Common myeloid progenitor, CD34-positive (primary cell): ENCODE measurements around the gene PWWP2A.
A peak's percentile ranks its signal among the peaks of the same experiment; 100 is the strongest.
"Not testable (repeated sequence)": the region's sequence is repeated elsewhere in the genome, so short reads cannot be mapped to it uniquely, and the experiment has no call there.

ENCODE experiments used
- CTCF ChIA-PET: fragments of 350-600 bp; sonication (Branson Sonifier 250); formaldehyde crosslinking; loops from one replicate; lab custom pipeline; 2021; ENCODE audit warnings: antibody characterized with exemption; lab: Charles Lee
- POLR2A ChIA-PET: fragments of 350-600 bp; sonication (Branson Sonifier 250); formaldehyde crosslinking; loops from one replicate; lab custom pipeline; 2021; ENCODE audit warnings: antibody characterized with exemption; lab: Charles Lee
- DNase-seq, 3 donors: peaks; one replicate each; pipeline versions ENCODE4 v3.0.0 to v3.0.0-alpha.2; 2013
- H3K27ac ChIP-seq, 2 experiments: 1 replicate in 1 of 2; 2 replicates in 1 of 2; pipeline ENCODE4 v1.7.0; 2013; ENCODE audit warnings: inconsistent platforms in 2 of 2, low read length in 2 of 2, mild to moderate bottlenecking in 2 of 2, low read depth in 1 of 2, moderate library complexity in 1 of 2; ENCODE audit not compliant: severe bottlenecking in 2 of 2, insufficient read depth in 1 of 2, poor library complexity in 1 of 2
- H3K27me3 ChIP-seq, 5 experiments: replicated peaks in 2 of 5; 1 replicate in 3 of 5; 2 replicates in 2 of 5; pipeline versions ENCODE4 v1.6.1 to v1.7.0; 2013; ENCODE audit warnings: low read length in 4 of 5, mild to moderate bottlenecking in 2 of 5, moderate library complexity in 2 of 5, inconsistent platforms in 1 of 5; ENCODE audit not compliant: insufficient read depth in 5 of 5, control insufficient read depth in 4 of 5
- H3K36me3 ChIP-seq, 4 experiments: 1 replicate in 2 of 4; 2 replicates in 2 of 4; pipeline versions ENCODE4 v1.6.1 to v1.7.0; 2013; ENCODE audit warnings: low read length in 3 of 4, control low read depth in 1 of 4, mild to moderate bottlenecking in 1 of 4; ENCODE audit not compliant: control insufficient read depth in 4 of 4, insufficient read depth in 4 of 4
- H3K4me1 ChIP-seq, 4 experiments: 1 replicate in 3 of 4; 2 replicates in 1 of 4; pipeline versions ENCODE4 v1.6.1 to v1.7.1; 2013; ENCODE audit warnings: low read length in 3 of 4, mild to moderate bottlenecking in 3 of 4, control low read depth in 1 of 4, inconsistent platforms in 1 of 4, moderate library complexity in 1 of 4; ENCODE audit not compliant: control insufficient read depth in 4 of 4, insufficient read depth in 4 of 4; ENCODE audit errors: control extremely low read depth in 1 of 4
- H3K4me3 ChIP-seq, 7 experiments: 1 replicate in 4 of 7; 2 replicates in 3 of 7; pipeline versions ENCODE4 v1.5.1 to v1.7.0; 2013; ENCODE audit warnings: mild to moderate bottlenecking in 7 of 7, low read length in 6 of 7, moderate library complexity in 6 of 7, inconsistent platforms in 2 of 7, low read depth in 2 of 7, control low read depth in 1 of 7; ENCODE audit not compliant: insufficient read depth in 4 of 7, control insufficient read depth in 1 of 7; ENCODE audit errors: extremely low read depth in 1 of 7
- H3K9me3 ChIP-seq, 5 experiments: 1 replicate in 4 of 5; 2 replicates in 1 of 5; pipeline versions ENCODE4 v1.6.1 to v1.7.1; 2013; ENCODE audit warnings: low read length in 4 of 5, mild to moderate bottlenecking in 2 of 5, inconsistent platforms in 1 of 5, low read depth in 1 of 5, moderate library complexity in 1 of 5; ENCODE audit not compliant: control insufficient read depth in 4 of 5, insufficient read depth in 2 of 5; ENCODE audit errors: control extremely low read depth in 1 of 5
- WGBS: methylation state at CpG from one replicate; pipeline ENCODE4 v1.1.5; 2013; ENCODE audit not compliant: insufficient coverage; 5-methylcytosine and 5-hydroxymethylcytosine counted together

Gene PWWP2A

GRCh38 chr5:160152287-160152686, 33.0 kb upstream of the PWWP2A start:
- Histone ChIP-seq H3K4me3 (no peak overlapping the region), H3K36me3 (no peaks in the 10 kb centered on the region), H3K27ac (no peak overlapping the region), H3K9me3 (no peaks in the 10 kb centered on the region), H3K27me3 (no peaks in the 10 kb centered on the region), H3K4me1 (no peaks in the 10 kb centered on the region)
- DNase-seq = no peak
- CTCF ChIA-PET = no interaction called here
- WGBS = 100% methylated on average over 1 of the region's 1 CpG
- POLR2A ChIA-PET = no interaction called here

DNA sequence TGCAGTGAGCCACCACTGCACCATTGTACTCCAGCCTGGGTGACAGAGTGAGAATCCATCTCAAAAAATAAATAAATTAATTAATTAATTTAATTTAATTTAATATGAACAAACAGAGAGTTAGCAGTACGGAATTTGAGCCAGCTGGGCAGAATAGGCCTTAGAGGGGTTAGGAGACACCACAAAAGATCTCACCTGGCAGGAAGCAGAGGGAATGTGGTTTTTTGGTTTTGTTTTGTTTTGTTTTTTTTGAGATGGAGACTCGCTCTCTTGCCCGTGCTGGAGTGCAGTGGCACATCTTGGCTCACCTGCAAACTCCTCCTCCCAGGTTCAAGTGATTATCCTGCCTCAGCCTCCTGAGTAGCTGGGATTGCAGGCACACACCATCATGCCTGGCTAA, 31.8 kb upstream of the PWWP2A start:
- WGBS = 61% methylated on average over 2 of the region's 3 CpGs
- H3K36me3 ChIP-seq = no peaks in the 10 kb centered on the region

DNA sequence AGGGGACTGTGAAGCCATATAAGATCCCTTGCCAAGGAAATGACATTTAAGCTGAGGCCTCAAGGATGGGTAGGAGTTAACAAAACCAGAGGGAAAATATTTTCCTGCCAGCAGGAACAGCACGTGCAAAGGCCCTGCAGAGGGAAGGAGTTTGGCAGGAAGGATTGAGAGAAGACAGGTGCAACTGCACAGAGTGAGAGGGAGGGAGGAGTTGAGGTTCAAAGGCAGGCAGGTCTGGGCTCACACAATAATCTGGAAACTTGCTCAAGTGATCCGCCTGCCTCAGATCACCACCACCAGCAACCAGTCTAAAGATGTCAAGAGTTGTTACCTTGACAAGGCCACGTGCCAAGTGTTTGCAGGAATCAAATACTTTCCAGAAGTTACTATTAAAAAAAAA, 31.1 kb upstream of the PWWP2A start:
- ChIA-PET CTCF (no interaction called here), POLR2A (no interaction called here)

More for the DNA sequence above, 31.8 kb upstream of the PWWP2A start:
- DNase-seq = no peak
- POLR2A ChIA-PET = no interaction called here
- Histone ChIP-seq H3K9me3 (no peaks in the 10 kb centered on the region), H3K27ac (no peak overlapping the region), H3K27me3 (no peaks in the 10 kb centered on the region), H3K4me1 (no peaks in the 10 kb centered on the region), H3K4me3 (no peak overlapping the region)
- CTCF ChIA-PET = no interaction called here

DNA sequence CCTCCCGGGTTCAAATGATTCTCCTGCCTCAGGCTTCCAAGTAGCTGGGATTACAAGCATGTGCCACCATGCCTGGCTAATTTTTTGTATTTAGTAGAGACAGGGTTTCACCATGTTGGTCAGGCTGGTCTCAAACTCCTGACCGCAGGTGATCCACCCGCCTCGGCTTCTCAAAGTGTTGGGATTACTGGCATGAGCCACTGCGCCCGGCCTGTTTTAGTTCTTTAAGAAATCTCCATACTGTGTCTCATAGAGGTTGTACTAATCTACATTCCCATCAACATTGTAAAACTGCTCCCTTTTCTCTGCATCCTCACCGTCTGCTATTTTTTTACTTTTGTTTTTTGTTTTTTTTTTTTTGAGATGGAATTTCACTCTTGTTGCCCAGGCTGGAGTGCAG, 25.2 kb upstream of the PWWP2A start:
- H3K9me3 ChIP-seq, DNase-seq, H3K27ac ChIP-seq, H3K4me3 ChIP-seq, H3K4me1 ChIP-seq, POLR2A ChIA-PET, H3K36me3 ChIP-seq, H3K27me3 ChIP-seq: not testable (repeated sequence)
- 100% methylated on average over 6 of the region's 7 CpGs for WGBS
- CTCF ChIA-PET = interaction anchor here (1.1 kb wide), 1 partner anchor 11 kb away, joined by 4 read pairs; no protein-coding TSS in a partner anchor

More for the DNA sequence above, 31.1 kb upstream of the PWWP2A start:
- Histone ChIP-seq H3K4me3 (no peak overlapping the region), H3K27ac (no peak overlapping the region), H3K27me3 (no peaks in the 10 kb centered on the region), H3K4me1 (no peaks in the 10 kb centered on the region), H3K36me3 (no peaks in the 10 kb centered on the region), H3K9me3 (no peaks in the 10 kb centered on the region)
- 97% methylated on average over 3 of the region's 3 CpGs for WGBS
- no peak for DNase-seq

GRCh38 chr5:160134332-160134731, 15.1 kb upstream of the PWWP2A start:
- Histone ChIP-seq H3K27me3 (no peaks in the 10 kb centered on the region), H3K4me3 (no peak overlapping the region), H3K36me3 (no peaks in the 10 kb centered on the region), H3K9me3 (no peaks in the 10 kb centered on the region), H3K4me1 (no peaks in the 10 kb centered on the region), H3K27ac (no peak overlapping the region)
- ChIA-PET CTCF (interaction anchor here (1.0 to 1.6 kb wide), 4 partner anchors 10 to 257 kb away, joined by 3 to 4 read pairs (median 3); no protein-coding TSS in a partner anchor), POLR2A (no interaction called here)
- no CpG with 5 or more reads among the region's 1 CpG for WGBS
- DNase-seq = no peak

GRCh38 chr5:160133918-160134304, 14.7 kb upstream of the PWWP2A start:
- H3K9me3 ChIP-seq = no peaks in the 10 kb centered on the region
- ChIA-PET CTCF (interaction anchor here (1.0 to 1.6 kb wide), 3 partner anchors 10 to 257 kb away, joined by 3 to 4 read pairs (median 3); no protein-coding TSS in a partner anchor), POLR2A (no interaction called here)
- no peak for DNase-seq
- no peaks in the 10 kb centered on the region for H3K36me3 ChIP-seq
- H3K4me1 ChIP-seq = no peaks in the 10 kb centered on the region
- WGBS = 100% methylated on average over 1 of the region's 7 CpGs
- H3K4me3 ChIP-seq = no peak overlapping the region
- H3K27ac ChIP-seq = no peak overlapping the region
- no peaks in the 10 kb centered on the region for H3K27me3 ChIP-seq

- DNase-seq = peak in 2 of 3 donors; percentile 36 to 46
- Histone ChIP-seq H3K27ac (no peak overlapping the region), H3K27me3 (no peaks in the 10 kb centered on the region), H3K36me3 (no peaks in the 10 kb centered on the region), H3K4me1 (no peaks in the 10 kb centered on the region), H3K9me3 (no peaks in the 10 kb centered on the region), H3K4me3 (peak overlapping the region in 1 of 7 experiments; percentile 33)
- 60% methylated on average over 24 of the region's 31 CpGs for WGBS
- CTCF ChIA-PET = interaction anchor here (1.2 to 1.6 kb wide), 2 partner anchors 11 to 258 kb away, joined by 3 to 4 read pairs; no protein-coding TSS in a partner anchor
- POLR2A ChIA-PET = no interaction called here
Measured at GRCh38 chr5:160133071-160133917, 14.0 kb upstream of the PWWP2A start.
